NCI-H748 (cell line): ENCODE data around the gene AATK.
A peak's percentile ranks its signal among the peaks of the same experiment; 100 is the strongest.

Experiments used
- DNase-seq: peaks from one replicate; lab custom pipeline; 2025; ENCODE audit not compliant: unreplicated experiment; lab: John Stamatoyannopoulos, UW

AATK gene

GRCh38 chr17:81166033-81166492 lies at the start of gene AATK:
Gene AATK (minus strand): TSS chr17:81166221. CDS start chr17:81165992, 229 bp downstream.
- peak; percentile 44 for DNase-seq

- no peak for DNase-seq
Observed at GRCh38 chr17:81213978-81214377, 48.0 kb upstream of the AATK start.

GRCh38 chr17:81212365-81212764 lies 46.3 kb upstream of the AATK start:
- DNase-seq: no peak

GRCh38 chr17:81210868-81211267 lies 44.8 kb upstream of the AATK start:
- DNase-seq: no peak

GRCh38 chr17:81210466-81210865 lies 44.4 kb upstream of the AATK start:
- no peak for DNase-seq

- no peak for DNase-seq
Observed at GRCh38 chr17:81209141-81209540, 43.1 kb upstream of the AATK start.

GRCh38 chr17:81208651-81209050 lies 42.6 kb upstream of the AATK start:
- DNase-seq: no peak

- DNase-seq: no peak
Observed at GRCh38 chr17:81207610-81208581, 41.9 kb upstream of the AATK start.

GRCh38 chr17:81206657-81207056 lies 40.6 kb upstream of the AATK start:
- DNase-seq: no peak

- no peak for DNase-seq
Observed at GRCh38 chr17:81206166-81206565, 40.1 kb upstream of the AATK start.

- DNase-seq: no peak
Observed at GRCh38 chr17:81204578-81204977, 38.6 kb upstream of the AATK start.

GRCh38 chr17:81203136-81203535 lies 37.1 kb upstream of the AATK start:
- no peak for DNase-seq

GRCh38 chr17:81202318-81202717 lies 36.3 kb upstream of the AATK start:
- DNase-seq: no peak

GRCh38 chr17:81200695-81201580 lies 34.9 kb upstream of the AATK start:
- DNase-seq: no peak

- no peak for DNase-seq
Observed at GRCh38 chr17:81200201-81200600, 34.2 kb upstream of the AATK start.

GRCh38 chr17:81199482-81199830 lies 33.4 kb upstream of the AATK start:
- no peak for DNase-seq

GRCh38 chr17:81198826-81199481 lies 32.9 kb upstream of the AATK start:
- DNase-seq: no peak

GRCh38 chr17:81197831-81198490 lies 31.9 kb upstream of the AATK start:
- no peak for DNase-seq

- no peak for DNase-seq
Observed at GRCh38 chr17:81197409-81197795, 31.4 kb upstream of the AATK start.

- DNase-seq: no peak
Observed at GRCh38 chr17:81196505-81197408, 30.7 kb upstream of the AATK start.
